Cardiac septum (tissue), 1 donor: ENCODE measurements around the gene MAST3. TPM values are rescaled to one million over a fixed set of nuclear protein-coding genes. Genes with fewer than 3 reads are reported as not detected.

ENCODE experiments used
- DNase-seq: peaks from one replicate; pipeline ENCODE4 v3.0.0-alpha.2; 2020; ENCODE audit warnings: low spot score
- intact Hi-C: fragments of 100-400 bp; cut with DNase I; formaldehyde crosslinking; loops from one replicate; pipeline ENCODE4 v1.14.0; 2022
- long read RNA-seq: library from polyadenylated mRNA; unstranded; transcript quantifications from one replicate; pipeline ENCODE4 v2.0.0, GENCODE V29; 2021
- total RNA-seq: library from RNA; stranded (reverse); fragmentation: NEBNext Ultra II Directional; extraction: Animal tissue kit (Norgen Biotek cat#: 25700); gene quantifications from one replicate; pipeline ENCODE4 v1.2.1, GENCODE V29; 2021
- donor health status: DM: no; HTN: no; CAD: no.

The MAST3 gene
- total RNA-seq, result 5.2 TPM
- long read RNA-seq, partial matches to known transcripts, result 1 of 8 reads
- long read RNA-seq, other reads (novel, unspliced or antisense), result 7 of 8 reads

- intact Hi-C loops, result no loop called here
- peak; percentile 93 for DNase-seq
Observed at GRCh38 chr19:18097217-18097992, at the start of gene MAST3. Gene MAST3, plus strand, starts transcription at chr19:18097778. Its CDS starts 15 bp downstream, at chr19:18097793.

GRCh38 chr19:18049385-18049784 lies 48.2 kb upstream of the MAST3 start:
- peak; percentile 96 for DNase-seq
- intact Hi-C loops, result loop anchor here (1.0 kb wide), 1 partner anchor 28 kb away; no protein-coding TSS in a partner anchor

- intact Hi-C loops, result no loop called here
- peak; percentile 77 for DNase-seq
Observed at GRCh38 chr19:18051887-18052286, 45.7 kb upstream of the MAST3 start.

GRCh38 chr19:18053576-18054219 lies 43.9 kb upstream of the MAST3 start:
- intact Hi-C loops, result no loop called here
- DNase-seq, result no peak

GRCh38 chr19:18055967-18056366 lies 41.6 kb upstream of the MAST3 start:
- no peak for DNase-seq
- intact Hi-C loops, result loop anchor here (5.0 kb wide), 1 partner anchor 119 kb away; no protein-coding TSS in a partner anchor

GRCh38 chr19:18057557-18057956 lies 40.0 kb upstream of the MAST3 start:
- intact Hi-C loops, result loop anchor here (5.0 kb wide), 1 partner anchor 120 kb away; no protein-coding TSS in a partner anchor
- no peak for DNase-seq

GRCh38 chr19:18058208-18059009 lies 39.2 kb upstream of the MAST3 start:
- DNase-seq, result peak; percentile 92
- intact Hi-C loops, result loop anchor here (1.0 to 5.0 kb wide), 2 partner anchors 51 to 121 kb away; no protein-coding TSS in a partner anchor

GRCh38 chr19:18059297-18059696 lies 38.3 kb upstream of the MAST3 start:
- intact Hi-C loops, result loop anchor here (5.0 kb wide), 1 partner anchor 122 kb away; no protein-coding TSS in a partner anchor
- no peak for DNase-seq

GRCh38 chr19:18059902-18060301 lies 37.7 kb upstream of the MAST3 start:
- intact Hi-C loops, result loop anchor here (5.0 kb wide), 1 partner anchor 123 kb away; no protein-coding TSS in a partner anchor
- no peak for DNase-seq

GRCh38 chr19:18060472-18060871 lies 37.1 kb upstream of the MAST3 start:
- intact Hi-C loops, result no loop called here
- no peak for DNase-seq

- intact Hi-C loops, result no loop called here
- DNase-seq, result no peak
Observed at GRCh38 chr19:18062028-18062427, 35.5 kb upstream of the MAST3 start.

- intact Hi-C loops, result no loop called here
- no peak for DNase-seq
Observed at GRCh38 chr19:18063463-18063862, 34.1 kb upstream of the MAST3 start.

- intact Hi-C loops, result no loop called here
- no peak for DNase-seq
Observed at GRCh38 chr19:18065173-18065495, 32.4 kb upstream of the MAST3 start.

GRCh38 chr19:18068395-18068794 lies 29.2 kb upstream of the MAST3 start:
- no peak for DNase-seq
- intact Hi-C loops, result no loop called here

GRCh38 chr19:18069383-18069782 lies 28.2 kb upstream of the MAST3 start:
- DNase-seq, result no peak
- intact Hi-C loops, result no loop called here

GRCh38 chr19:18070181-18070580 lies 27.4 kb upstream of the MAST3 start:
- intact Hi-C loops, result no loop called here
- no peak for DNase-seq

GRCh38 chr19:18072335-18072734 lies 25.2 kb upstream of the MAST3 start:
- intact Hi-C loops, result no loop called here
- no peak for DNase-seq

- DNase-seq, result no peak
- intact Hi-C loops, result no loop called here
Observed at GRCh38 chr19:18073197-18073596, 24.4 kb upstream of the MAST3 start.

GRCh38 chr19:18074192-18074591 lies 23.4 kb upstream of the MAST3 start:
- intact Hi-C loops, result no loop called here
- DNase-seq, result no peak
